Chondrocyte (in vitro differentiated cells): Measurements from ENCODE around the gene SHROOM2. TPM values are rescaled to one million over a fixed set of nuclear protein-coding genes. Genes with fewer than 3 reads are reported as not detected.

Source experiments
- DNase-seq: peaks from one replicate; pipeline ENCODE4 v3.0.0; 2021; ENCODE audit warnings: mixed read lengths, low spot score
- H3K27ac Mint-ChIP-seq: one replicate; pipeline ENCODE4 v1.8.0; 2021; ENCODE audit warnings: mild to moderate bottlenecking, moderate library complexity, mixed read lengths; ENCODE audit not compliant: unreplicated experiment
- H3K27me3 Mint-ChIP-seq: 2 replicates; pipeline ENCODE4 v1.8.0; 2021; ENCODE audit warnings: low read depth, mixed read lengths
- H3K36me3 Mint-ChIP-seq: 2 replicates; pipeline ENCODE4 v1.8.0; 2021; ENCODE audit warnings: low read depth, mixed read lengths
- H3K4me1 Mint-ChIP-seq: 2 replicates; pipeline ENCODE4 v1.8.0; 2021; ENCODE audit warnings: low read depth, mild to moderate bottlenecking, mixed read lengths
- H3K4me3 Mint-ChIP-seq: one replicate; pipeline ENCODE4 v1.8.0; 2021; ENCODE audit warnings: mild to moderate bottlenecking, moderate library complexity, mixed read lengths; ENCODE audit not compliant: unreplicated experiment
- H3K9me3 Mint-ChIP-seq: 2 replicates; pipeline ENCODE4 v1.8.0; 2021; ENCODE audit warnings: low read depth, mixed read lengths
- total RNA-seq: library from RNA; stranded (reverse); gene quantifications from 3 replicates; pipeline ENCODE4 v1.2.1, GENCODE V29; 2021
- TF ChIP-seq, protein P1 (sequence below): fragments of 200-600 bp; sonication (generic); IDR thresholded peaks from 2 replicates; pipeline ENCODE4 v1.5.0; 2021; ENCODE audit warnings: antibody characterized with exemption, mild to moderate bottlenecking, moderate library complexity

The SHROOM2 gene
- total RNA-seq, 1 donor from 2014 or later: 4.4 TPM

DNA sequence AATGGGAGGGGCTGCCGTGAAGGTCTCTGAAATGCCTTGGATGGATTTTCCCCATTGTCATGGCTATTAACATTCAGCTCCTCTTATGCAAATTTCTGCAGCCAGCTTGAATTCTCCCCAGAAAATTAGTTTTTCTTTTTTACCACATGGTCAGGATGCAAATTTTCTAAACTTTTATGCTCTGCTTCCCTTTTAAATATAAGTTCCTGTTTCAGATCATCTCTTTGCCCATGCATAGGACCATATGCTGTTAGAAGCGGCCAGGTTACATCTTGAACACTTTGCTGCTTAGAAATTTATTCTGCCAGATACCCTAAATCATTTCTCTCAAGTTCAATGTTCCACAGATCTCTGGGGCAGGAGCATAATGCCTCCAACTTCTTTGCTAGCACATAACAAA lies 167.2 kb downstream of the SHROOM2 start:
- no peak overlapping the region for H3K27ac Mint-ChIP-seq
- peaks cover 22% of the 10 kb centered on the region for H3K4me1 Mint-ChIP-seq
- H3K4me3 Mint-ChIP-seq: no peak overlapping the region
- peaks cover 31% of the 10 kb centered on the region for H3K9me3 Mint-ChIP-seq
- no peak for DNase-seq
- peaks cover 2% of the 10 kb centered on the region for H3K36me3 Mint-ChIP-seq
- TF ChIP-seq, protein P1, sequence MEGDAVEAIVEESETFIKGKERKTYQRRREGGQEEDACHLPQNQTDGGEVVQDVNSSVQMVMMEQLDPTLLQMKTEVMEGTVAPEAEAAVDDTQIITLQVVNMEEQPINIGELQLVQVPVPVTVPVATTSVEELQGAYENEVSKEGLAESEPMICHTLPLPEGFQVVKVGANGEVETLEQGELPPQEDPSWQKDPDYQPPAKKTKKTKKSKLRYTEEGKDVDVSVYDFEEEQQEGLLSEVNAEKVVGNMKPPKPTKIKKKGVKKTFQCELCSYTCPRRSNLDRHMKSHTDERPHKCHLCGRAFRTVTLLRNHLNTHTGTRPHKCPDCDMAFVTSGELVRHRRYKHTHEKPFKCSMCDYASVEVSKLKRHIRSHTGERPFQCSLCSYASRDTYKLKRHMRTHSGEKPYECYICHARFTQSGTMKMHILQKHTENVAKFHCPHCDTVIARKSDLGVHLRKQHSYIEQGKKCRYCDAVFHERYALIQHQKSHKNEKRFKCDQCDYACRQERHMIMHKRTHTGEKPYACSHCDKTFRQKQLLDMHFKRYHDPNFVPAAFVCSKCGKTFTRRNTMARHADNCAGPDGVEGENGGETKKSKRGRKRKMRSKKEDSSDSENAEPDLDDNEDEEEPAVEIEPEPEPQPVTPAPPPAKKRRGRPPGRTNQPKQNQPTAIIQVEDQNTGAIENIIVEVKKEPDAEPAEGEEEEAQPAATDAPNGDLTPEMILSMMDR: no peak
- no peaks in the 10 kb centered on the region for H3K27me3 Mint-ChIP-seq

DNA sequence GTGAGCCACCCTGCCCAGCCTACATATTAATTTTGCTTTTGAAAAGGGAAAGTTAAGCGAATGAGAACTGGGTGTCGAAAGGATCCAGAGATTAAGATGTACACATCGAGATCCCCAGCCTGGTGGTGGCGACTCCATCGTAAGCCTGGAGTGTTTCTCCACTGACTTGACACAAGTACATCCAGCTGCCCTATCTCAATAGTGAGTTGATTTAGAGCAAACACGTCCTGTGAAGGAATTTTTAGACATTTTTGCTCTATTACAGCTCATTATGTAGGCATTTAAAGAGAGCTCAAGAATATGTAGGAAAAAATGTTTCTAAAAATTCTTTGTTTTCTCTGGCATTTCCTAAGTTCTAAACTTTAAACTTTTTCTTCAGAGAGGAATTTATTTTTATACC lies 169.3 kb downstream of the SHROOM2 start:
- Mint-ChIP-seq H3K9me3 (peaks cover 26% of the 10 kb centered on the region), H3K36me3 (peaks cover 2% of the 10 kb centered on the region), H3K4me3 (no peak overlapping the region), H3K27me3 (no peaks in the 10 kb centered on the region), H3K4me1 (peaks cover 16% of the 10 kb centered on the region), H3K27ac (peak overlapping the region; percentile 28)
- DNase-seq: no peak
- TF ChIP-seq, protein P1: no peak

DNA sequence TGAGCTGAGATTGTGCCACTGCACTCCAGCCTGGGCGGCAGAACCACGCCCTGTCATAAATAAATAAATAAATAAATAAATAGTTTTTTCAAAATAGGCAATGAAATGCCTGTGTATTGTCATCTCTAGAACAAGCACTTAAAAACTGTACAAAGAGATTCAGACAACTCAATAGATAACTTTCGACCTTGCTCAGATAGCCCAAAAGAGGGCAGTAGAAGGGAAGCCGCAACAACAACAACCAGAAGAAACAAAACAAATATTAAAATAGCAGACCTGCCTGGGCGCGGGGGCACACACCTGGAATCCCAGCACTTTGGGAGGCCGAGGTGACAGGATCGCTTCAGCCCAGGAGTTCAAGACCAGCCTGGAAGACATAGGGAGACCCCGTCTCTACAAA lies 171.5 kb downstream of the SHROOM2 start:
- Mint-ChIP-seq H3K27me3 (no peaks in the 10 kb centered on the region), H3K4me1 (peaks cover 16% of the 10 kb centered on the region), H3K9me3 (peaks cover 14% of the 10 kb centered on the region), H3K27ac (no peak overlapping the region), H3K4me3 (no peak overlapping the region), H3K36me3 (no peaks in the 10 kb centered on the region)
- TF ChIP-seq, protein P1: no peak
- DNase-seq: no peak

DNA sequence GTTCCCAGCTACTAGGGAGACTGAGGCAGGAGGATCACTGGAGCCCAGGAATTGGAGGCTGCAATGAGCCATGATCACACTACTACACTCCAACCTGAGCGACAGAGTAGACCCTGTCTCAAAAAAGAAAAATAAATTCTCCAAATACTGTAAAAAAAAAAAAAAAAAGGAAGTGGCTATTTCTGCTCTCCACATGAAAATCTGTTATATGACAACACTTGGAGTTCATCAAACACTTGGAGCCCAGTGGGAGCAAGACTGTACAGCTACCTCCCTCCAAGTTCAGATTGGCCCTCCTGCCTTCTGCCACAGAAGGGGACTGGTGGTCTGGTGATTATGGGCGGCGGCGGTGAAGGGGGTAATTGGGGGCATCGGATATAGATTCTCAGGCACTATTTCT lies 172.0 kb downstream of the SHROOM2 start:
- Mint-ChIP-seq H3K36me3 (no peaks in the 10 kb centered on the region), H3K4me3 (no peak overlapping the region), H3K9me3 (peaks cover 14% of the 10 kb centered on the region), H3K27ac (no peak overlapping the region), H3K27me3 (no peaks in the 10 kb centered on the region), H3K4me1 (peaks cover 16% of the 10 kb centered on the region)
- TF ChIP-seq, protein P1: no peak
- no peak for DNase-seq

DNA sequence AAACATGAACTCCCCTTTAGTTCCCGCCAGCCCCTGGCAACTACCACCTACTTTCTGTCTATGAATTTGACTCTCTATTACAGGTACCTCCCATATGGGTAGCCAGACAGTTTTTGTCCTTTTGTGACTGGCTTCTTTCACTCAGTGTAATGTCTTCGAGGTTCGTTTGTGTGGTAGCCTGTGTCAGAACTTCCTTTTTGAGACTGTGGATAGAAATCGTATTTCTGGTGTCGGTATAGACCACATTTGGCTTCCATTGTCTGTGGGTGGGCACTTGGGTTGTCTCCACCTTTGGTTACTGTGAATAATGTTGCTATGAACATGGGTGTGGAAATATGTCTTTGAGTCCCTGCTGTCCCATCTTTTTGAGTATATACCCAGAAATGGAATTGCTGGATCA lies 175.5 kb downstream of the SHROOM2 start:
- Mint-ChIP-seq H3K4me1 (no peaks in the 10 kb centered on the region), H3K36me3 (peaks cover 2% of the 10 kb centered on the region)
- TF ChIP-seq, protein P1: no peak

More for the DNA sequence above, 175.5 kb downstream of the SHROOM2 start:
- no peak overlapping the region for H3K4me3 Mint-ChIP-seq
- no peak overlapping the region for H3K27ac Mint-ChIP-seq
- H3K27me3 Mint-ChIP-seq: no peaks in the 10 kb centered on the region
- H3K9me3 Mint-ChIP-seq: peaks cover 6% of the 10 kb centered on the region
- DNase-seq: no peak
